ENCODE measurements around the gene KNDC1. TPM values are rescaled to one million over a fixed set of nuclear protein-coding genes. Genes with fewer than 3 reads are reported as not detected.

KNDC1 gene
- polyA plus RNA-seq, 1 experiment = 1.0 TPM

DNA sequence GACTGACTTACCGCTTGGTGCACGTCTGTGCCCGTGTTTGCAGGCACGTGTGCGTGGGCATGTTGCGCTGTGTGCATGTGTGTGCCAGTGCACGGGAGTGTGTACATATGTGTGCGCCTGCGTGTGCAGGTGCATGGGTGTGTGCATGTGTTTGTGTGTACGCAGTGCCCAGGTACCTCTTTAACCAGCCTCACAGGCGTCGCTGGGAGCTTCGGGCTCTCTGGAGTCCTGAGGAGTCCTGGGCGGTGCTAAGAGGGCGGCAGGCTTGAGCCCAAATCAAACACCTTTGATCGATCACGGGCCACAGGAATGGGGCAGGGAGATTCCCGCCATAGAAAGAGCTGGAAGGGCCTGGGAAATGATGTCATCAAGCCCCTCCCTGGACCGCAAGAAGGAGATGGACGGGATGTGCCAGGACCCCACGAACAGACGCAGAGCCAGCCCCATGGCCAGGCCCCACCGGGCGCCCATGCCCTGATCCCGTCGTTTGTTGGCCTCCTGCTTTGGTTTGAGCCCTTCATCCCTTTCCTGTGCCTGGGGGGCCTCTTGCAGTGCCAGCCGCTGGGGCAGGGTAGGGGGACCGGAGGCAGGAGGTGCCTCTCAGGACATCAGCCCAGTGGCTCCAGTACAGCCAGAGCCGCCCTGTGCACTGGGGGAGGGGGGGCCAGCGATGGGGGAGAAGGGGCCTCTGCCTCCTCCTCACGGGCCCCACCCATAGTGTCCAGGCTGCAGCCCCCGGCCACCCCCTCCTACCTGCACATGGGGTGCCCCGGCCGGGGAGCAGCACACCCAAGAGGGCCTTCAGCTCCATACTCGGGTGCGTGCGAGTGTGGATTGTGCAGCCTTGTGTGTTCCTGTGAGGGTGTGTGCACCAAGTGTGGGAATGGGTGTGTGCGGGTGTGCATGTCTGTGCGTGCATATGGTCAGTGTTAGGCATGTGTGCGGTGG is 5.8 kb downstream of the KNDC1 start:
- Histone ChIP-seq H3K36me3 (ENCODE audit: control insufficient read depth, insufficient read depth, low read length) (no peaks in the 10 kb centered on the region), H3K4me3 (ENCODE audit: low read depth, low read length) (no peak overlapping the region), H3K27me3 (ENCODE audit: control insufficient read depth, insufficient read depth, low read length) (no peaks in the 10 kb centered on the region)
- DNase-seq (ENCODE audit: low read depth) = no peak
- ChIA-PET POLR2A (no interaction called here), CTCF (no interaction called here)
- TF ChIP-seq, protein P1, sequence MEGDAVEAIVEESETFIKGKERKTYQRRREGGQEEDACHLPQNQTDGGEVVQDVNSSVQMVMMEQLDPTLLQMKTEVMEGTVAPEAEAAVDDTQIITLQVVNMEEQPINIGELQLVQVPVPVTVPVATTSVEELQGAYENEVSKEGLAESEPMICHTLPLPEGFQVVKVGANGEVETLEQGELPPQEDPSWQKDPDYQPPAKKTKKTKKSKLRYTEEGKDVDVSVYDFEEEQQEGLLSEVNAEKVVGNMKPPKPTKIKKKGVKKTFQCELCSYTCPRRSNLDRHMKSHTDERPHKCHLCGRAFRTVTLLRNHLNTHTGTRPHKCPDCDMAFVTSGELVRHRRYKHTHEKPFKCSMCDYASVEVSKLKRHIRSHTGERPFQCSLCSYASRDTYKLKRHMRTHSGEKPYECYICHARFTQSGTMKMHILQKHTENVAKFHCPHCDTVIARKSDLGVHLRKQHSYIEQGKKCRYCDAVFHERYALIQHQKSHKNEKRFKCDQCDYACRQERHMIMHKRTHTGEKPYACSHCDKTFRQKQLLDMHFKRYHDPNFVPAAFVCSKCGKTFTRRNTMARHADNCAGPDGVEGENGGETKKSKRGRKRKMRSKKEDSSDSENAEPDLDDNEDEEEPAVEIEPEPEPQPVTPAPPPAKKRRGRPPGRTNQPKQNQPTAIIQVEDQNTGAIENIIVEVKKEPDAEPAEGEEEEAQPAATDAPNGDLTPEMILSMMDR (IDR thresholded peaks at IDR 0.05; ENCODE audit: insufficient read depth, low read depth, low read length) = no peak

DNA sequence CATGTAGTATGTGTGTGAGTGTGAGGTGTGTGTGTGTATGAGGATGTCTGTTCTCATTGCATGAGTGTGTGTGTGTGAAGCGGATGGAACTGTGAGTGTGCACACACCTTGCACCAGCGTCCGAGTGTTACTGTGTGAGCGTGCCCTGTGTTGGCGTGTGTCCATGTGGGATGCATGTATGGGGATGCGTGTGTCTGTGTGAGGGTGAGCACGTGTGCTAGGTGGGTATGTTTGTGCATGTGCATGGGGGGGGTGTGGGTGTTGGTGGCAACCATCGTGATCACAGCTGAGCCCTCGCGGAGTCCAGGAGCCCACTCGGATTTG is 6.4 kb downstream of the KNDC1 start:
- Histone ChIP-seq H3K36me3 (ENCODE audit: control insufficient read depth, insufficient read depth, low read length) (no peaks in the 10 kb centered on the region), H3K27me3 (ENCODE audit: control insufficient read depth, insufficient read depth, low read length) (no peaks in the 10 kb centered on the region), H3K4me3 (ENCODE audit: low read depth, low read length) (no peak overlapping the region)
- no peak for DNase-seq (ENCODE audit: low read depth)
- CTCF ChIA-PET = no interaction called here
- POLR2A ChIA-PET = no interaction called here
- TF ChIP-seq, protein P1 (IDR thresholded peaks at IDR 0.05; ENCODE audit: insufficient read depth, low read depth, low read length) = no peak

DNA sequence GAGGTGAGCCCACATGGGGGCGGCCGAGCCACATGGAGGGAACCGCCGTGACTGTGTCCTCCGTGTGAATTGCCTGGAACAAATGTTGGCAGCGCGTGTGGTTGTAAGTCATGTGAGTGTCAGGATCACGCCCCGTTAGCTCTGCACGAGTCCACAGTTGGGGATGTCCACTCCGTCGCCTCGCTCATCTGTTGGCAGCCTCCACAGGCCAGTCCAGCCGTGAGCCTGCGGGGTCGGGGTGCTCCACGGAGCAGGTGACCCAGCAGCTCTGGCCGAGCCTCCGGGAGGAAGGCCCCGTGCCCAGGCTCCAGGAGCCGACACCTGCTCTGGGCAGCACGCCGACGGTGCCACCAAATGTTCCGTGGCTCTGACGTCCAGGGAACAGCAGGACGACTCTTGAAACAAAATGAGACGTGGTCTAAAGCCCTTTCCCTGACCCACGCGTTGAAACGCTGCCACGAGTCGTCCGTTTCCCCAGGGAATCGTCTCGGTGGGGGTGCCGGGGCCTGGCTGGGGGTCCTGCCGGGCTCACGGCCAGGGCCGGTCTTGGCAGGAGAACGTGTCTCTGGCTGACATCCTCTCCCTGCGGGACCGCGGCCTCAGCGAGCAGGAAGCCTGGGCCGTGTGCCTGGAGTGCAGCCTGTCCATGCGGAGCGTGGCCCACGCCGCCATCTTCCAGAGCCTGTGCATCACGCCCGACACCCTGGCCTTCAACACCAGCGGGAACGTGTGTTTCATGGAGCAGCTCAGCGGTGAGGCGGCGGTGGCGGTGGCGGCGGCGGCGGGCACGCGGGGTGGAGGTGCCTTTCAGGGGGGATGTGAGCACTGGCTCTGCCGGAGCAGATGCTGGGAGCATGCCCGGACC is 7.0 kb downstream of the KNDC1 start:
- Histone ChIP-seq H3K4me3 (ENCODE audit: low read depth, low read length) (no peak overlapping the region), H3K27me3 (ENCODE audit: control insufficient read depth, insufficient read depth, low read length) (no peaks in the 10 kb centered on the region), H3K36me3 (ENCODE audit: control insufficient read depth, insufficient read depth, low read length) (no peaks in the 10 kb centered on the region)
- TF ChIP-seq, protein P1 (IDR thresholded peaks at IDR 0.05; ENCODE audit: insufficient read depth, low read depth, low read length) = no peak
- DNase-seq (ENCODE audit: low read depth) = no peak
- CTCF ChIA-PET = no interaction called here
- POLR2A ChIA-PET = no interaction called here

DNA sequence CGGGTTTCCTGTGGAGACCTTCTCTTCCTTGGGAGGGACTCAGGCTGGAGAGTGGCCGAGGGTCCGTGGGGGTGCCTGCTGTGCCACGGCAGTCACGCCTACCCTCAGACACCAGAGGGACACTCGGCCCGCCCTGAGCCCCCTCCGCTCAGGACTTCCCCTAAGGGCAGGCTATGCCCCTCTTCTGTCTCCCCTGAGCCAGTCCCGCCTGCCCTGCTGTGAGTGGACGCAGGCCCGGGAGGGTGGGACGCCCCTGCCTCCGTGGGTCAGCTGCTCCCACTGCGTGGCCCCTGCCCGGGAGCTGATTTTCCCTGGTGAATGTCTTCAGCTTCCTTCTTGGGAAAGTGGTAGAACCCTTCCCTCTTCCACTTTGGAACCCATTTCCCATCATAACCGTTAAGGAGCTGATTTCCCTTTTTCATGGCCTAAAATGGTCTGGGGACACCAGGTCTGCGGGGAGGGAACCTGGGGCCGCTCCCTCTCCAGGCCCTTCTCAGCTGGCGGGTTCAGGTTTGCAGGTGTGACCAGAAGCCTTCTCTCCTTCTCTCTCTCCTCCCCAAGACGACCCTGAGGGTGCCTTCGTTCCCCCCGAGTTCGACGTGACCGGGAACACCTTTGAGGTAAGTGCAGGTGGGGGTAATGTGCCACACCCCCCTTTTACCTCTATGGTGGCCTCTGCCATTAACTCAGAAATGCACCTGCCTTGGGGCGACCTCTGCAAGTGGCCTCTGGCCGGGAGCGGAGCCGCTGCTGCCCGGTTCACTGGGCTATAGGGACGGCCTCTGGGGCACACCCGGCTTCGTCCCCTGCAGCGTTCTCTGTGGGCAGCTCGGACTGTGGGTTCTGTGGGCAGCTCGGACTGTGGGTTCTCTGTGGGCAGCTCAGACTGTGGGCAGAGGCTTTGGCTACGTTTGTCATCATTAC is 7.9 kb downstream of the KNDC1 start:
- H3K4me3 ChIP-seq (ENCODE audit: low read depth, low read length) = no peak overlapping the region
- DNase-seq (ENCODE audit: low read depth) = no peak
- TF ChIP-seq, protein P1 (IDR thresholded peaks at IDR 0.05; ENCODE audit: insufficient read depth, low read depth, low read length) = no peak
- ChIA-PET POLR2A (no interaction called here), CTCF (no interaction called here)
- H3K36me3 ChIP-seq (ENCODE audit: control insufficient read depth, insufficient read depth, low read length) = no peaks in the 10 kb centered on the region
- no peaks in the 10 kb centered on the region for H3K27me3 ChIP-seq (ENCODE audit: control insufficient read depth, insufficient read depth, low read length)
